Gastroesophageal sphincter (tissue), 4 donors: ENCODE measurements around the gene GSDME. TPM values are rescaled to one million over a fixed set of nuclear protein-coding genes. Genes with fewer than 3 reads are reported as not detected.
"Not testable (repeated sequence)": the region's sequence is repeated elsewhere in the genome, so short reads cannot be mapped to it uniquely, and the experiment has no call there.

Experiments used
- ATAC-seq: fragments of 150-250 bp; one replicate; pipeline ENCODE4 v1.9.1; 2016; ENCODE audit warnings: mild to moderate bottlenecking, moderate library complexity
- H3K27ac ChIP-seq, 4 donors: fragments of 200-600 bp; sonication (generic) in 3 of 4; 1 replicate in 3 of 4; 2 replicates in 1 of 4; pipeline ENCODE4 v1.5.1; 2016 to 2019
- H3K27me3 ChIP-seq: fragments of 200-600 bp; sonication (generic); one replicate; pipeline ENCODE4 v1.5.1; 2019
- H3K36me3 ChIP-seq, 2 donors: fragments of 200-600 bp; sonication (generic); one replicate each; pipeline ENCODE4 v1.5.1; 2019; ENCODE audit warnings: control low read depth in 1 of 2
- H3K4me1 ChIP-seq, 3 donors: fragments of 200-600 bp; sonication (generic); 1 replicate in 2 of 3; 2 replicates in 1 of 3; pipeline ENCODE4 v1.5.1; 2016 to 2019; ENCODE audit warnings: control low read depth in 2 of 3
- H3K4me3 ChIP-seq, 2 donors: fragments of 200-600 bp; sonication (generic); one replicate each; pipeline ENCODE4 v1.5.1; 2019; ENCODE audit warnings: mild to moderate bottlenecking in 1 of 2, moderate library complexity in 1 of 2
- H3K9me3 ChIP-seq, 3 donors: fragments of 200-600 bp; sonication (generic); one replicate each; pipeline ENCODE4 v1.5.1; 2017 to 2019; ENCODE audit warnings: control low read depth in 2 of 3
- CTCF ChIP-seq, 4 experiments: fragments of 200-600 bp in 2 of 4; fragments of 450-650 bp in 2 of 4; sonication (generic) in 1 of 4; IDR thresholded peaks; one replicate each; pipeline ENCODE4 v1.5.1; 2017 to 2019; ENCODE audit warnings: antibody characterized with exemption in 4 of 4, mild to moderate bottlenecking in 2 of 4, moderate library complexity in 2 of 4
- EP300 ChIP-seq: sonication (generic); formaldehyde crosslinking; IDR thresholded peaks from one replicate; pipeline ENCODE4 v1.6.1; 2017; ENCODE audit warnings: antibody characterized with exemption, mild to moderate bottlenecking
- POLR2A ChIP-seq, 2 donors: fragments of 450-650 bp; IDR thresholded peaks; one replicate each; pipeline ENCODE4 v1.6.1; 2017; ENCODE audit warnings: antibody characterized with exemption in 2 of 2, mild to moderate bottlenecking in 2 of 2, moderate library complexity in 1 of 2
- POLR2AphosphoS5 ChIP-seq: sonication (generic); formaldehyde crosslinking; IDR thresholded peaks from one replicate; pipeline ENCODE4 v1.6.1; 2017; ENCODE audit warnings: antibody characterized with exemption
- WGBS, 2 donors: methylation state at CpG; one replicate each; pipeline ENCODE4 v1.1.5; 2018; ENCODE audit warnings: low coverage in 1 of 2; 5-methylcytosine and 5-hydroxymethylcytosine counted together
- total RNA-seq, 4 donors: library from RNA; depleted of rRNA; stranded (reverse); fragments of >200 nt; gene quantifications; one replicate each; pipeline ENCODE4 v1.1.0, GENCODE V29; 2016

GSDME gene
- total RNA-seq, 4 donors from 2014 or later, result 6.4 to 9.8 (median 8.4) TPM

GRCh38 chr7:24737281-24737680, 20.0 kb downstream of the GSDME start:
- Histone ChIP-seq H3K27me3 (no peaks in the 10 kb centered on the region), H3K27ac (no peak overlapping the region), H3K4me1 (no peaks in the 10 kb centered on the region), H3K36me3 (no peaks in the 10 kb centered on the region), H3K9me3 (peaks cover 0 to 6% (median 0%) of the 10 kb centered on the region in 3 donors), H3K4me3 (no peak overlapping the region)
- 40% methylated on average over 1 of the region's 1 CpG; no CpG with 5 or more reads in 1 of the 2 donors for WGBS, 2 donors
- ATAC-seq, result no peak
- TF ChIP-seq POLR2A (IDR thresholded peaks at IDR 0.05) (no peak), EP300 (no peak), CTCF (IDR thresholded peaks at IDR 0.05) (no peak), POLR2AphosphoS5 (no peak)

- ATAC-seq, H3K36me3 ChIP-seq, H3K27ac ChIP-seq: not testable (repeated sequence)
Measured at GRCh38 chr7:24735594-24735993, 21.7 kb downstream of the GSDME start.

GRCh38 chr7:24734306-24734705, 23.0 kb downstream of the GSDME start:
- H3K4me1 ChIP-seq, result peaks cover 0 to 4% (median 0%) of the 10 kb centered on the region in 3 donors

More at GRCh38 chr7:24735594-24735993, 21.7 kb downstream of the GSDME start:
- H3K4me1 ChIP-seq, H3K9me3 ChIP-seq, H3K4me3 ChIP-seq, H3K27me3 ChIP-seq: not testable (repeated sequence)
- WGBS, 2 donors, result 74 to 100% methylated on average over 3 to 5 of the region's 7 CpGs

GRCh38 chr7:24733414-24734060, 23.7 kb downstream of the GSDME start:
- peak; percentile 2 for ATAC-seq

More at GRCh38 chr7:24734306-24734705, 23.0 kb downstream of the GSDME start:
- no peak overlapping the region for H3K4me3 ChIP-seq
- ATAC-seq, result no peak
- no peaks in the 10 kb centered on the region for H3K36me3 ChIP-seq
- H3K27me3 ChIP-seq, result no peaks in the 10 kb centered on the region
- H3K27ac ChIP-seq, result no peak overlapping the region
- no peak for TF ChIP-seq POLR2A (IDR thresholded peaks at IDR 0.05)
- TF ChIP-seq CTCF (IDR thresholded peaks at IDR 0.05), result no peak
- no peak for TF ChIP-seq EP300
- TF ChIP-seq POLR2AphosphoS5, result no peak
- H3K9me3 ChIP-seq, result peaks cover 0 to 6% (median 0%) of the 10 kb centered on the region in 3 donors

More at GRCh38 chr7:24733414-24734060, 23.7 kb downstream of the GSDME start:
- H3K36me3 ChIP-seq, result no peaks in the 10 kb centered on the region
- H3K4me3 ChIP-seq, result no peak overlapping the region
- H3K27ac ChIP-seq, result no peak overlapping the region
- TF ChIP-seq EP300 (no peak), POLR2AphosphoS5 (no peak), POLR2A (IDR thresholded peaks at IDR 0.05) (no peak), CTCF (IDR thresholded peaks at IDR 0.05) (no peak)
- no peaks in the 10 kb centered on the region for H3K27me3 ChIP-seq
- WGBS, 2 donors, result 80% methylated on average over 1 of the region's 2 CpGs; no CpG with 5 or more reads in 1 of the 2 donors
- peaks cover 0 to 2% (median 0%) of the 10 kb centered on the region in 3 donors for H3K9me3 ChIP-seq
- H3K4me1 ChIP-seq, result peaks cover 0 to 12% (median 4%) of the 10 kb centered on the region in 3 donors
